A549 (cell line): ENCODE measurements around the gene ADARB2. TPM values are rescaled to one million over a fixed set of nuclear protein-coding genes. Genes with fewer than 3 reads are reported as not detected.

Source experiments
- ATAC-seq, 2 experiments: fragments of 200-7000 bp in 1 of 2; fragments of >200 bp in 1 of 2; cut with Nextera tagmentation in 1 of 2; cut with Tn5 transposase in 1 of 2; 3 replicates each; pipeline versions ENCODE4 v1.8.0 to v1.9.1; 2018 to 2020; ENCODE audit warnings: mild to moderate bottlenecking in 1 of 2, moderate library complexity in 1 of 2
- CTCF ChIA-PET: fragments of 300-600 bp; sonication (Branson Sonifier 250); formaldehyde crosslinking; extraction: SDS; loops from one replicate; lab custom pipeline; 2021; ENCODE audit warnings: antibody characterized with exemption, inconsistent platforms; lab: Yijun Ruan, JAX
- POLR2A ChIA-PET: fragments of 350-600 bp; formaldehyde crosslinking; extraction: SDS; loops from one replicate; lab custom pipeline; 2021; ENCODE audit warnings: antibody characterized with exemption, inconsistent platforms; lab: Yijun Ruan, JAX
- DNase-seq, 2 experiments: peaks; one replicate each; pipeline versions ENCODE4 v3.0.0 to v3.0.0-alpha.2; 2011 to 2016; ENCODE audit warnings: low read depth in 1 of 2, low spot score in 1 of 2
- FAIRE-seq: peaks from 2 replicates; lab custom pipeline; 2011; peaks lifted over from hg19 to GRCh38; lab: Jason Lieb, UNC
- H3K27ac ChIP-seq, 2 experiments: fragments of >200 bp; sonication (Bioruptor Twin); formaldehyde crosslinking; 3 replicates each; pipeline ENCODE4 v1.5.1; 2016 to 2017
- H3K4me1 ChIP-seq: fragments of >200 bp; sonication (Bioruptor Twin); formaldehyde crosslinking; 3 replicates; pipeline ENCODE4 v1.6.1; 2016
- H3K4me2 ChIP-seq: fragments of >200 bp; sonication (Bioruptor Twin); formaldehyde crosslinking; 3 replicates; pipeline ENCODE4 v1.6.1; 2016
- H3K4me3 ChIP-seq: fragments of >200 bp; sonication (Bioruptor Twin); formaldehyde crosslinking; 3 replicates; pipeline ENCODE4 v1.5.1; 2016
- H3K9me3 ChIP-seq: fragments of >200 bp; sonication (Bioruptor Twin); formaldehyde crosslinking; 3 replicates; pipeline ENCODE4 v1.6.1; 2016
- CBX8 ChIP-seq: fragments of 200-600 bp; sonication (generic); IDR thresholded peaks from 2 replicates; pipeline ENCODE4 v1.6.1; 2016
- EP300 ChIP-seq, 2 experiments: fragments of >200 bp; sonication (Bioruptor Twin); formaldehyde crosslinking; IDR thresholded peaks; 2 replicates in 1 of 2; 3 replicates in 1 of 2; pipeline ENCODE4 v1.6.1; 2016 to 2017
- ESRRA ChIP-seq: fragments of 150-350 bp; IDR thresholded peaks from 2 replicates; pipeline ENCODE4 v1.6.1; 2014; ENCODE audit warnings: mild to moderate bottlenecking, low read length, borderline replicate concordance
- GATA3 ChIP-seq: IDR thresholded peaks from 2 replicates; pipeline ENCODE4 v1.6.1; 2012; ENCODE audit warnings: borderline replicate concordance
- HEYL ChIP-seq: fragments of 250-450 bp; sonication (Bioruptor Pico); IDR thresholded peaks from 2 replicates; pipeline ENCODE4 v1.8.0; 2021; ENCODE audit warnings: mild to moderate bottlenecking, moderate library complexity
- HOXA7 ChIP-seq: fragments of 250-450 bp; sonication (Bioruptor Pico); IDR thresholded peaks from 2 replicates; pipeline ENCODE4 v1.5.0; 2020; ENCODE audit warnings: mild to moderate bottlenecking, moderate library complexity
- HOXB13 ChIP-seq: fragments of 250-450 bp; sonication (Bioruptor Pico); IDR thresholded peaks from 2 replicates; pipeline ENCODE4 v1.5.0; 2020; ENCODE audit warnings: low read depth, mild to moderate bottlenecking, moderate library complexity
- JUN ChIP-seq, 2 experiments: fragments of >200 bp; sonication (Bioruptor Twin); formaldehyde crosslinking; IDR thresholded peaks; 2 replicates in 1 of 2; 3 replicates in 1 of 2; pipeline ENCODE4 v1.6.1; 2016 to 2017
- KDM5A ChIP-seq: fragments of 200-600 bp; sonication (generic); IDR thresholded peaks from 2 replicates; pipeline ENCODE4 v1.6.1; 2016; ENCODE audit warnings: antibody characterized with exemption, mild to moderate bottlenecking
- MAFK ChIP-seq: fragments of 450-650 bp; IDR thresholded peaks from 2 replicates; pipeline ENCODE4 v1.6.1; 2014; ENCODE audit not compliant: partially characterized antibody
- POLR2AphosphoS2 ChIP-seq: conservative IDR thresholded peaks from 2 replicates; pipeline ENCODE4 v1.6.1; 2012; ENCODE audit warnings: low read length, improper control_type of control experiment, inconsistent platforms
- RARB ChIP-seq: fragments of 250-450 bp; sonication (Bioruptor Pico); IDR thresholded peaks from 2 replicates; pipeline ENCODE4 v1.8.0; 2021; ENCODE audit warnings: mild to moderate bottlenecking, moderate library complexity
- RNF2 ChIP-seq: fragments of 200-600 bp; sonication (generic); IDR thresholded peaks from 2 replicates; pipeline ENCODE4 v1.6.1; 2016; ENCODE audit warnings: low read depth, mild to moderate bottlenecking, antibody characterized with exemption, moderate library complexity, borderline replicate concordance
- SREBF2 ChIP-seq: fragments of 450-650 bp; IDR thresholded peaks from 2 replicates; pipeline ENCODE4 v1.6.1; 2014; ENCODE audit warnings: mild to moderate bottlenecking, moderate library complexity
- ZC3H11A ChIP-seq: fragments of 450-650 bp; IDR thresholded peaks from 2 replicates; pipeline ENCODE4 v1.6.1; 2014; ENCODE audit warnings: antibody characterized with exemption, mild to moderate bottlenecking
- ZNF302 ChIP-seq: fragments of 250-450 bp; sonication (Bioruptor Pico); IDR thresholded peaks from 2 replicates; pipeline ENCODE4 v1.9.0; 2021; ENCODE audit warnings: inconsistent platforms, mild to moderate bottlenecking, moderate library complexity
- WGBS: methylation state at CpG from one replicate; pipeline ENCODE4 v1.1.6; 2017; ENCODE audit errors: missing lambda C conversion rate; 5-methylcytosine and 5-hydroxymethylcytosine counted together
- polyA plus RNA-seq, 4 experiments: library from polyadenylated mRNA; depleted of rRNA in 3 of 4; stranded (reverse); fragments of >200 nt; fragmentation: RNase III in 1 of 4; extraction: RNeasy Plus Mini Kit Qiagen cat#74134 plus additional on column Dnase treatment in 1 of 4; gene quantifications; 2 replicates in 3 of 4; 3 replicates in 1 of 4; pipeline ENCODE4 v1.2.3, GENCODE V29; 2011 to 2017
- TF ChIP-seq, protein P1 (sequence below): fragments of 250-450 bp; sonication (Bioruptor Pico); IDR thresholded peaks from 2 replicates; pipeline ENCODE4 v1.5.0; 2020; ENCODE audit warnings: low read depth, mild to moderate bottlenecking, moderate library complexity
- TF ChIP-seq, protein P2 (sequence below): fragments of >200 bp; sonication (Bioruptor Twin); formaldehyde crosslinking; IDR thresholded peaks from 3 replicates; pipeline ENCODE4 v1.5.1; 2016
- TF ChIP-seq, protein P3 (sequence below): fragments of 250-450 bp; sonication (Bioruptor Pico); IDR thresholded peaks from 2 replicates; pipeline ENCODE4 v1.5.0; 2021; ENCODE audit warnings: mild to moderate bottlenecking, moderate library complexity, borderline replicate concordance
- TF ChIP-seq, protein P4 (sequence below): fragments of >200 bp; sonication (Bioruptor Twin); formaldehyde crosslinking; IDR thresholded peaks from 3 replicates; pipeline ENCODE4 v1.6.1; 2016

Gene ADARB2
- polyA plus RNA-seq, 2 of the 4 experiments (the other 2 are of a cell fraction): not detected

DNA sequence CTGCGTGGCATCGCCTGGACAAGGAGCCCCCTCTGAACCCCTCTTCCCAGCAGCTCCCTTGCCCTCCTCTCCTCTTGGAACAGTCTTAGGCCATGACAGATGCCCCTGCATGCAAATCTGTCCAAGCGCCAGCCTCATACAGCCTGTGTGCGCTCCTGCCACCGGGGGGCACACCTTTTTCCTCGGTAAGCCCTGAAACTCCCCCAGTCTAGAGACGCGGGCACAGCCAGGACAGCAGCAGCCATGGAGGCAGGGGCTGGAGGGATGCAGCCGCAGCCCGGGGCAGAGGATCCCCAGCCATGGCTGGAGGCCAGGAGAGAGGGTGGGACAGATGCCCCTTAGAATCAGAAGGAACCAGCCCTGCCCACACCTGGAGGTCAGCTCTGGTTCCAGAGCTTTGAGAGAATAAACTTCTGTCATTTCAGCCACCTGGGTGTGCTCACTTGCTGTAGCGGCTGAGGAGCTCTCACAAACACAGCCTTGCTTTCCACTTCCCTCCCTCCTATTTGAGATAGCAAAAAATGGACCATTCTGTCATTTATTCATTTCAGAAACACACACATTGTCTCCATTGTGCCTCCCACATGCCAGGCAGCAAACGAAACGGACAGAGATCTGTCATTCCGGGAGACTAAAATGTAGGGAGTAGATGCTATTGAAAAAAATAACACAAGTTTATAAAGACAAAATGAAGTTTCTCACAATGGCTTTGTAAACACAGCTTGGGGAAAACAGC is 439.6 kb downstream of the ADARB2 start (continued):
- TF ChIP-seq RARB (CRISPR knock-in tag) (no peak), HOXA7 (CRISPR knock-in tag) (no peak), KDM5A (no peak)

DNA sequence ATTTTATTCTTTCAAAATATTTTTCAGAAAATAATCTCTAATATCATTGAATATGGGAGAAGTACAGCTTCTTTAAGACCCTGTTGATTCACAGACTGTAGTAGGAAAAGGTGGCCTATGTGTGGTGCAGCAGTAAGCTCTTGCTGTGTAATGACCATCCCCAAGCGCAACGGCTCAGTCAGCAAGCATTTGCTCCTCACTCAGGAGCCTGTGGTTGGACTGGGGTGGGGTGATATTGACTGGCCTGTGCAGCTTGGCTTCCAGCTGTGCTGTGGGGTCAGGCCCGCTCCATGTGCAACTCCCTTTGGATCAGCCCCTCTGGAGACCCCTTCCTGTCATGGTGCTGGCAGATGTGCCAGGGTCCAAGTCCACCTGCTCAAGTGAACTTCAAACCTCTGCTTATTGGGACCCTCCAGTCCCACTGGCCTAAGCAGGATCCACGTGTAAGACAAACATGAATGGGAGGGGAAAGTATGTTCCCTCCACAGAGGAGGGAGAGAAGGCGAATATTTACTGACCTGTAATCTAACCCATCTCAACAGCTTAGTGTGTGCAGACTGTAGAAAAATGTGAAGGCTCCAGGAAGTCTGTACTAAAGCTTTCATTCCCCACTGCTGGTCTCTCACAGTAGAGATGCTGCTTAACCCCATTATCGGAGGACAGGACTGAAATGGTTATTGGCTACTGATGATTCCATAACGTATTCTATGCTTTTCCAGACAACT is 441.4 kb downstream of the ADARB2 start:
- 52% methylated on average over 7 of the region's 7 CpGs for WGBS
- no peak overlapping the region for H3K27ac ChIP-seq
- DNase-seq (no peak), ATAC-seq (no peak), FAIRE-seq (no peak)
- ChIA-PET POLR2A (no interaction called here), CTCF (interaction anchor here (1.1 kb wide), 1 partner anchor 186 kb away, joined by 3 read pairs; no protein-coding TSS in a partner anchor)
- no peak overlapping the region for H3K4me3 ChIP-seq
- H3K4me1 ChIP-seq: no peaks in the 10 kb centered on the region
- H3K4me2 ChIP-seq: no peak overlapping the region
- H3K9me3 ChIP-seq: no peaks in the 10 kb centered on the region; the same call in 2 of the 3 replicates
- no peak for TF ChIP-seq ESRRA
- no peak for TF ChIP-seq MAFK
- no peak for TF ChIP-seq ZNF302 (CRISPR knock-in tag)
- TF ChIP-seq KDM5A: no peak
- no peak for TF ChIP-seq HEYL (CRISPR knock-in tag)
- TF ChIP-seq ZC3H11A: no peak
- no peak for TF ChIP-seq JUN (IDR thresholded peaks at IDR 0.05)
- TF ChIP-seq GATA3: no peak
- no peak for TF ChIP-seq EP300 (IDR thresholded peaks at IDR 0.05)
- TF ChIP-seq SREBF2: no peak
- TF ChIP-seq, protein P1, sequence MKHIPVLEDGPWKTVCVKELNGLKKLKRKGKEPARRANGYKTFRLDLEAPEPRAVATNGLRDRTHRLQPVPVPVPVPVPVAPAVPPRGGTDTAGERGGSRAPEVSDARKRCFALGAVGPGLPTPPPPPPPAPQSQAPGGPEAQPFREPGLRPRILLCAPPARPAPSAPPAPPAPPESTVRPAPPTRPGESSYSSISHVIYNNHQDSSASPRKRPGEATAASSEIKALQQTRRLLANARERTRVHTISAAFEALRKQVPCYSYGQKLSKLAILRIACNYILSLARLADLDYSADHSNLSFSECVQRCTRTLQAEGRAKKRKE (CRISPR knock-in tag): no peak
- TF ChIP-seq HOXB13 (CRISPR knock-in tag): no peak
- TF ChIP-seq, protein P2, sequence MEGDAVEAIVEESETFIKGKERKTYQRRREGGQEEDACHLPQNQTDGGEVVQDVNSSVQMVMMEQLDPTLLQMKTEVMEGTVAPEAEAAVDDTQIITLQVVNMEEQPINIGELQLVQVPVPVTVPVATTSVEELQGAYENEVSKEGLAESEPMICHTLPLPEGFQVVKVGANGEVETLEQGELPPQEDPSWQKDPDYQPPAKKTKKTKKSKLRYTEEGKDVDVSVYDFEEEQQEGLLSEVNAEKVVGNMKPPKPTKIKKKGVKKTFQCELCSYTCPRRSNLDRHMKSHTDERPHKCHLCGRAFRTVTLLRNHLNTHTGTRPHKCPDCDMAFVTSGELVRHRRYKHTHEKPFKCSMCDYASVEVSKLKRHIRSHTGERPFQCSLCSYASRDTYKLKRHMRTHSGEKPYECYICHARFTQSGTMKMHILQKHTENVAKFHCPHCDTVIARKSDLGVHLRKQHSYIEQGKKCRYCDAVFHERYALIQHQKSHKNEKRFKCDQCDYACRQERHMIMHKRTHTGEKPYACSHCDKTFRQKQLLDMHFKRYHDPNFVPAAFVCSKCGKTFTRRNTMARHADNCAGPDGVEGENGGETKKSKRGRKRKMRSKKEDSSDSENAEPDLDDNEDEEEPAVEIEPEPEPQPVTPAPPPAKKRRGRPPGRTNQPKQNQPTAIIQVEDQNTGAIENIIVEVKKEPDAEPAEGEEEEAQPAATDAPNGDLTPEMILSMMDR: no peak
- TF ChIP-seq, protein P3, sequence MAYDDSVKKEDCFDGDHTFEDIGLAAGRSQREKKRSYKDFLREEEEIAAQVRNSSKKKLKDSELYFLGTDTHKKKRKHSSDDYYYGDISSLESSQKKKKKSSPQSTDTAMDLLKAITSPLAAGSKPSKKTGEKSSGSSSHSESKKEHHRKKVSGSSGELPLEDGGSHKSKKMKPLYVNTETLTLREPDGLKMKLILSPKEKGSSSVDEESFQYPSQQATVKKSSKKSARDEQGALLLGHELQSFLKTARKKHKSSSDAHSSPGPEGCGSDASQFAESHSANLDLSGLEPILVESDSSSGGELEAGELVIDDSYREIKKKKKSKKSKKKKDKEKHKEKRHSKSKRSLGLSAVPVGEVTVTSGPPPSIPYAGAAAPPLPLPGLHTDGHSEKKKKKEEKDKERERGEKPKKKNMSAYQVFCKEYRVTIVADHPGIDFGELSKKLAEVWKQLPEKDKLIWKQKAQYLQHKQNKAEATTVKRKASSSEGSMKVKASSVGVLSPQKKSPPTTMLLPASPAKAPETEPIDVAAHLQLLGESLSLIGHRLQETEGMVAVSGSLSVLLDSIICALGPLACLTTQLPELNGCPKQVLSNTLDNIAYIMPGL (CRISPR knock-in tag): no peak
- TF ChIP-seq POLR2AphosphoS2: no peak
- TF ChIP-seq CBX8: no peak
- TF ChIP-seq, protein P4, sequence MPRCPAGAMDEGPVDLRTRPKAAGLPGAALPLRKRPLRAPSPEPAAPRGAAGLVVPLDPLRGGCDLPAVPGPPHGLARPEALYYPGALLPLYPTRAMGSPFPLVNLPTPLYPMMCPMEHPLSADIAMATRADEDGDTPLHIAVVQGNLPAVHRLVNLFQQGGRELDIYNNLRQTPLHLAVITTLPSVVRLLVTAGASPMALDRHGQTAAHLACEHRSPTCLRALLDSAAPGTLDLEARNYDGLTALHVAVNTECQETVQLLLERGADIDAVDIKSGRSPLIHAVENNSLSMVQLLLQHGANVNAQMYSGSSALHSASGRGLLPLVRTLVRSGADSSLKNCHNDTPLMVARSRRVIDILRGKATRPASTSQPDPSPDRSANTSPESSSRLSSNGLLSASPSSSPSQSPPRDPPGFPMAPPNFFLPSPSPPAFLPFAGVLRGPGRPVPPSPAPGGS: no peak
- TF ChIP-seq RNF2: no peak
- TF ChIP-seq RARB (CRISPR knock-in tag): no peak
